ENCODE results near the gene EPO.

DNA sequence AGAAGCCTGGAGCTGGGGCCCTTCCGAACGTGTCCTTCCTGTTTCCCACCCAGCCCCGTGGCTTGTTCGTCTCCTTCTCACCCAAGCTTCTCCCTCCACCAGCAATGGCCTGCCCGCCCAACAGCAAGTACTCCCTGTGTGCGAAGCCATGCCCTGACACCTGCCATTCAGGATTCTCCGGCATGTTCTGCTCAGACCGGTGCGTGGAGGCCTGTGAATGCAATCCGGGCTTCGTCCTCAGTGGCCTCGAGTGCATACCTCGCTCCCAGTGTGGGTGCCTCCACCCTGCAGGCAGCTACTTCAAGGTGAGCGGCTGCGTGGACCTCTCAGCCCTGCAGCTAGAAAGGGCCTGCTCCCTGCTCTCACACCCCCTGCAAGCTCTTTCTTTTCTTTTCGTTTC lies 45.0 kb downstream of the EPO start:
- TF ChIP-seq EZH2 (IDR thresholded peaks at IDR 0.05; ENCODE audit: insufficient read depth, poor library complexity, severe bottlenecking) = no peak
- TF ChIP-seq EZH2phosphoT487 (IDR thresholded peaks at IDR 0.05; ENCODE audit: insufficient read depth, low read depth) = no peak

Data from GM23248 (cell line).